Neural progenitor cell (in vitro differentiated cells): ENCODE results near the gene TREX2. TPM values are rescaled to one million over a fixed set of nuclear protein-coding genes. Genes with fewer than 3 reads are reported as not detected.

Experiments
- DNase-seq: peaks from one replicate; pipeline ENCODE4 v3.0.0-alpha.2; 2016; ENCODE audit warnings: low spot score
- H2AFZ ChIP-seq: fragments of 200-600 bp; sonication (generic); replicated peaks from 2 replicates; pipeline ENCODE4 v1.6.1; 2016; ENCODE audit warnings: antibody characterized with exemption
- H3F3A ChIP-seq: fragments of 200-600 bp; sonication (generic); 2 replicates; pipeline ENCODE4 v1.6.1; 2016; ENCODE audit warnings: antibody characterized with exemption, low read depth
- H3K27ac ChIP-seq: fragments of 200-600 bp; sonication (generic); 2 replicates; pipeline ENCODE4 v1.5.1; 2016; ENCODE audit warnings: mild to moderate bottlenecking
- H3K27me3 ChIP-seq: fragments of 200-600 bp; sonication (generic); 2 replicates; pipeline ENCODE4 v1.6.1; 2016; ENCODE audit warnings: mild to moderate bottlenecking, moderate library complexity
- H3K36me3 ChIP-seq: fragments of 200-600 bp; sonication (generic); 2 replicates; pipeline ENCODE4 v1.5.1; 2016
- H3K4me1 ChIP-seq: fragments of 200-600 bp; sonication (generic); 2 replicates; pipeline ENCODE4 v1.6.1; 2016; ENCODE audit warnings: mixed run types
- H3K4me2 ChIP-seq: fragments of 200-600 bp; sonication (generic); 2 replicates; pipeline ENCODE4 v1.6.1; 2016
- H3K4me3 ChIP-seq: fragments of 200-600 bp; sonication (generic); 2 replicates; pipeline ENCODE4 v1.5.1; 2016
- H3K79me2 ChIP-seq: fragments of 200-600 bp; sonication (generic); 2 replicates; pipeline ENCODE4 v1.6.1; 2016; ENCODE audit warnings: low read depth
- H3K9ac ChIP-seq: fragments of 200-600 bp; sonication (generic); 2 replicates; pipeline ENCODE4 v1.6.1; 2016
- H3K9me3 ChIP-seq: fragments of 200-600 bp; sonication (generic); 2 replicates; pipeline ENCODE4 v1.5.1; 2016; ENCODE audit warnings: low read depth
- H4K20me1 ChIP-seq: fragments of 200-600 bp; sonication (generic); 2 replicates; pipeline ENCODE4 v1.6.1; 2016; ENCODE audit warnings: low read depth
- H3K27ac Mint-ChIP-seq: 3 replicates; pipeline ENCODE4 v1.8.0; 2021; ENCODE audit warnings: mixed read lengths
- H3K27me3 Mint-ChIP-seq: 2 replicates; pipeline ENCODE4 v1.8.0; 2022; ENCODE audit warnings: low read depth, mild to moderate bottlenecking, inconsistent platforms, moderate library complexity, mixed read lengths; ENCODE audit not compliant: insufficient read depth
- H3K36me3 Mint-ChIP-seq: 3 replicates; pipeline ENCODE4 v1.8.0; 2021; ENCODE audit warnings: mixed read lengths
- H3K4me1 Mint-ChIP-seq: 3 replicates; pipeline ENCODE4 v1.8.0; 2021; ENCODE audit warnings: mixed read lengths
- H3K4me3 Mint-ChIP-seq: 3 replicates; pipeline ENCODE4 v1.8.0; 2021; ENCODE audit warnings: mild to moderate bottlenecking, moderate library complexity, mixed read lengths
- H3K9me3 Mint-ChIP-seq: 3 replicates; pipeline ENCODE4 v1.8.0; 2020; ENCODE audit warnings: mixed read lengths
- CTCF ChIP-seq: fragments of 200-600 bp; sonication (generic); IDR thresholded peaks from 2 replicates; pipeline ENCODE4 v1.5.1; 2017; ENCODE audit warnings: antibody characterized with exemption, mild to moderate bottlenecking
- EZH2 ChIP-seq: fragments of 200-600 bp; sonication (generic); IDR thresholded peaks from 2 replicates; pipeline ENCODE4 v1.6.1; 2017; ENCODE audit warnings: antibody characterized with exemption, mild to moderate bottlenecking, moderate library complexity
- EZH2phosphoT487 ChIP-seq: fragments of 200-600 bp; sonication (generic); IDR thresholded peaks from 2 replicates; pipeline ENCODE4 v1.6.1; 2017; ENCODE audit warnings: antibody characterized with exemption
- total RNA-seq: library from RNA; depleted of rRNA; stranded (reverse); fragments of >200 nt; gene quantifications from 2 replicates; pipeline ENCODE4 v1.2.3, GENCODE V29; 2015; ENCODE audit warnings: low replicate concordance

The TREX2 gene
- total RNA-seq, 1 donor from 2014 or later, result not detected

DNA sequence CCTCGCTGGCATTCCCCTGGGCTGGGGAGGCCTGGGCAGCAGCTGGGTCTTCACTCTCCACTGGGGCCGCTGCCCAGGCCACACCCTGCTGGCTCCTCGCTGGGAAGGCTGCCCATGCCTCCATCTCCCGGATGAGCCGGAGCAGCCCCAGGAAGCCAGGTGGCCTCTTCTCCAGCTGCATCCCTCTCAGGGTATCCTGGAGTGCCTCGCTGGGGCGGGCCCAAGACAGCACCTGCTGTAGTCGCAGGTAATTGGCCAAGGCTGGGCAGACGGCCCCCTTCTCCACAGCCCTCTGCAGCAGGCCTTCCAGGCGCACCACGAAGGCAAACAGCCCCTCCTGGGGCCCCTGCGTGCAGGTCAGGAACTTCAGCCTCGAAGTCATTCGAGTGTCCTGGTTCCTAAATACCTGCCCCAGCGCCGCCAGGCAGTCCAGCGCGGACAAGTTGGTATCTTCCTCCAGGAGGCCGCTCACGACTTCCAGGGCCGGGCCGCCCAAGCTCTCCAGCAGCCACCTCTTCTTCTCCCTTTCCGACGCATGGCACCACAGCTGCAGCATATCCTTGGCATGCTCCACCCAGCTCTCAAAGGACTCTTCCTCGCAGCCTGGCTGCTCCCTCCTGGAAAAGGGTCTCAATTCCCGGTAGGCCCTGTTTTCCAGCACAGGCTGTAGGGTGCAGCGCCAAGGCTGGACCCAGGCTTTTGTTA, 48.4 kb downstream of the TREX2 start:
- peaks cover 10% of the 10 kb centered on the region for H3K4me1 Mint-ChIP-seq

GRCh38 chrX:153396320-153397195, 49.3 kb downstream of the TREX2 start:
- H3K79me2 ChIP-seq, result no peaks in the 10 kb centered on the region
- no peaks in the 10 kb centered on the region for H4K20me1 ChIP-seq
- Mint-ChIP-seq H3K36me3 (no peaks in the 10 kb centered on the region), H3K4me3 (no peak overlapping the region), H3K4me1 (peaks cover 10% of the 10 kb centered on the region), H3K27me3 (peaks cover 4% of the 10 kb centered on the region), H3K9me3 (peaks cover 27% of the 10 kb centered on the region), H3K27ac (no peak overlapping the region)
- H3K4me2 ChIP-seq, result no peak overlapping the region
- no peak overlapping the region for H2AFZ ChIP-seq
- H3K27ac ChIP-seq, result no peak overlapping the region
- no peaks in the 10 kb centered on the region for H3F3A ChIP-seq
- no peaks in the 10 kb centered on the region for H3K27me3 ChIP-seq
- no peaks in the 10 kb centered on the region for H3K9me3 ChIP-seq
- DNase-seq, result no peak
- H3K4me1 ChIP-seq, result no peaks in the 10 kb centered on the region
- TF ChIP-seq EZH2 (no peak), CTCF (no peak), EZH2phosphoT487 (no peak)
- H3K9ac ChIP-seq, result no peak overlapping the region
- no peak overlapping the region for H3K4me3 ChIP-seq
- H3K36me3 ChIP-seq, result no peaks in the 10 kb centered on the region

More for the DNA sequence above, 48.4 kb downstream of the TREX2 start:
- Mint-ChIP-seq H3K27me3 (peaks cover 6% of the 10 kb centered on the region), H3K36me3 (no peaks in the 10 kb centered on the region), H3K27ac (no peak overlapping the region), H3K9me3 (peaks cover 34% of the 10 kb centered on the region), H3K4me3 (no peak overlapping the region)
- Histone ChIP-seq H2AFZ (no peak overlapping the region), H3K79me2 (no peaks in the 10 kb centered on the region), H3K9me3 (no peaks in the 10 kb centered on the region), H3K4me2 (no peak overlapping the region), H3K4me3 (no peak overlapping the region), H3K27ac (no peak overlapping the region), H3K36me3 (no peaks in the 10 kb centered on the region), H3K27me3 (no peaks in the 10 kb centered on the region), H4K20me1 (no peaks in the 10 kb centered on the region), H3K4me1 (no peaks in the 10 kb centered on the region), H3K9ac (no peak overlapping the region), H3F3A (no peaks in the 10 kb centered on the region)
- DNase-seq, result no peak
- TF ChIP-seq CTCF (no peak), EZH2phosphoT487 (no peak), EZH2 (no peak)

GRCh38 chrX:153395613-153396319, 50.1 kb downstream of the TREX2 start:
- no peaks in the 10 kb centered on the region for H3K27me3 ChIP-seq
- H3K27me3 Mint-ChIP-seq, result peaks cover 4% of the 10 kb centered on the region
- H3F3A ChIP-seq, result no peaks in the 10 kb centered on the region
- H3K36me3 ChIP-seq, result no peaks in the 10 kb centered on the region
- H3K27ac ChIP-seq, result no peak overlapping the region
- H3K9ac ChIP-seq, result no peak overlapping the region
- no peak overlapping the region for H3K4me2 ChIP-seq
- no peak overlapping the region for H2AFZ ChIP-seq
- H3K4me3 Mint-ChIP-seq, result no peak overlapping the region
- no peaks in the 10 kb centered on the region for H4K20me1 ChIP-seq
- no peaks in the 10 kb centered on the region for H3K79me2 ChIP-seq
- H3K4me1 ChIP-seq, result no peaks in the 10 kb centered on the region
- H3K9me3 ChIP-seq, result no peaks in the 10 kb centered on the region
- H3K4me3 ChIP-seq, result no peak overlapping the region
- TF ChIP-seq EZH2phosphoT487 (no peak), EZH2 (no peak), CTCF (no peak)
- peaks cover 10% of the 10 kb centered on the region for H3K4me1 Mint-ChIP-seq
- no peak overlapping the region for H3K27ac Mint-ChIP-seq
- DNase-seq, result no peak
- H3K36me3 Mint-ChIP-seq, result no peaks in the 10 kb centered on the region
- H3K9me3 Mint-ChIP-seq, result peaks cover 22% of the 10 kb centered on the region
